ENCODE data around the gene PTTG2.
"Not testable (repeated sequence)": the region's sequence is repeated elsewhere in the genome, so short reads cannot be mapped to it uniquely, and the experiment has no call there.

The PTTG2 gene

GRCh38 chr4:37960098-37960497 lies at the start of gene PTTG2:
Gene PTTG2 (plus strand): TSS chr4:37960398. CDS start chr4:37960435, 37 bp downstream.
- no peak for DNase-seq (ENCODE audit: low read depth)

DNA sequence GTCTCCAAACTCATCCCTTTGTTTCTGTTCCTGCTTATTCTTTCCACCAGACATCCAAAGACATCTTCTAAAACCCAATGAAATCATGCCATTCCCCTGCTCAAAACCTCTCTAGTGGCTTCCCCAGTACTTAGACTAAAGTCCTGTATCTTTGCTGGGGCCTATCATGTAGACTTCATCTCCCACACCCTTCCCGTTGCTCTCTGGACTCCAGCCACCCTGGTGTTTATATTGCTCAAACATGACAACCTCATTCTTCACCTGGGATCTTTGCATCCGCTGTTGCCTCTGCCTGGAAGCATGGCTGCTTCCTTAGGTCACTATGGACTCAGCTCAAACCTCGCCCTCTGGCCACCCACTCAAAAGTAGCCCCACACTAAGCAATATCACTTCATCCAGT lies 45.7 kb upstream of the PTTG2 start:
- DNase-seq (ENCODE audit: low read depth): no peak

GRCh38 chr4:37917388-37917787 lies 42.8 kb upstream of the PTTG2 start:
- DNase-seq (ENCODE audit: low read depth): no peak

DNA sequence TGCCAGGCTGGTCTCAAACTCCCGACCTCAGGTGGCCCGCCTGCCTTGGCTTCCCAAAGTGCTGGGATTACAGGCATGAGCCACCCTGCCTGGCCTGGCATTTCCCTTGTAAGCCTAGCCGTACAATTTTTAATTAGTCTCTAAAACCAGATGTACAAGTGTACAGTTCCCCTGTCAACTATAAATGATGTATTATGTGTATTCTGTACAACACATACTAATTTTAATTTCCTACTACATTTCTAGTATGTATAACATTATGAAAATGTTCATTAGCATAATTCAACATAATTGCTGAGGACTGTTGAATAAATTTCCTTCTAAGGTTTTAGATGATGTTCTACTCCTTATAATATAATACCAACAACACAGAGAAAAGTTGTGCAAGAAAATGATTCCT lies 41.5 kb upstream of the PTTG2 start:
- no peak for DNase-seq (ENCODE audit: low read depth)

DNA sequence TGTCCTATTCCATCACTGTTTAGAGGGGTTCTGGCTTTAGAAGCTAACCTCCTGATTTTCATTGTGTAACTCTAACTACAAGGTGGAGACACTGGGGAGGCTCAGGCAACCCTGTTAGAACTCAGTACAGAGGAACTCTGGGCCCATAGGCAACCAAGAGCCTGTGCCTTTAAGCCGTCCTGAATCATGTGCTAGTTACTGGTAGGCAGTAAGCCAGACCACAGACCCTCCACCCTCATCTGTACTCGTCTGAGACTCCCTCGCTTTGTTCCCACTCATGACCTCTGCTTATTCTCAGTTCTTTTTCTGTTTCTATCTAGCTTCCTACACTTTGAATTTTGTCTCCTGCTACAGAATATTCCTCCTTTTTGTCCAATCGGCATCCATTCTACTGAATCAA lies 37.9 kb upstream of the PTTG2 start:
- DNase-seq (ENCODE audit: low read depth): no peak

GRCh38 chr4:37923089-37923488 lies 37.1 kb upstream of the PTTG2 start:
- DNase-seq (ENCODE audit: low read depth): not testable (repeated sequence)

DNA sequence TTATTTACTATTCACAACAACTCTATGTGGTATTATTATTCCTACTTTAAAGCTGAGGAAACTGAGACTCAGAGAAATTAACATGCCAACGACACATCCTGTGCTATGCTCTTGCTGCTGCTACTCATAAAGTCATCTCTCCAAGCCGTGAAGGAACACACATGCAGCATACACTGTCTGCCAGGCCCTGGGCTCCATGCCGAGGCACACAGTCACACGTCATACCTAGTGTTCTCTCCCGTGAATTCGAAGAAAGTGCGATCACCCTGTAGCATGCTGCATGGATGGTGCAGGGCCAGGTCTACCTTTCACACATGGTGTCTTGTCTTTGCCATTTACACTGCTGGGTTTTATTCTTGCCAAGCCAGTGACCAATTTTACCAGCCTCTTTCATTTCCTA lies 35.3 kb upstream of the PTTG2 start:
- DNase-seq (ENCODE audit: low read depth): no peak

DNA sequence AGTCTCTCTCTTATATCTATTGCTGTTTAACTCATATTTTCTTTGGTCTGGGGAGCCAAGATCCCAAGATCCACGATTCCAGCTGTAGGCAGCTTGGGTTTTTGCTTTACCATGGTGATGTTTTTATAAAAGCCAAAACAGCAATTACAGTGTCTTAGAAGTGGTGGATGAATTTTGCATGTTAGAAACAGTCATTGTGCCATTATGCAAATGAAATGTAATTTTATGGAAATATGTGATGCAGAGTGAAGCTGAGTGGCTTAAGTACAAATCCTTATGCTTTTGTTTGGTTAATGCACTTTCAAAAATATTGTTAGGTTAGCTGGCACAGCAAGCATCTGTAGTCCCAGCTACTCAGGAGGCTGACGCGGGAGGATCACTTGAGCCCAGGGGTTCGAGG lies 32.8 kb upstream of the PTTG2 start:
- no peak for DNase-seq (ENCODE audit: low read depth)

DNA sequence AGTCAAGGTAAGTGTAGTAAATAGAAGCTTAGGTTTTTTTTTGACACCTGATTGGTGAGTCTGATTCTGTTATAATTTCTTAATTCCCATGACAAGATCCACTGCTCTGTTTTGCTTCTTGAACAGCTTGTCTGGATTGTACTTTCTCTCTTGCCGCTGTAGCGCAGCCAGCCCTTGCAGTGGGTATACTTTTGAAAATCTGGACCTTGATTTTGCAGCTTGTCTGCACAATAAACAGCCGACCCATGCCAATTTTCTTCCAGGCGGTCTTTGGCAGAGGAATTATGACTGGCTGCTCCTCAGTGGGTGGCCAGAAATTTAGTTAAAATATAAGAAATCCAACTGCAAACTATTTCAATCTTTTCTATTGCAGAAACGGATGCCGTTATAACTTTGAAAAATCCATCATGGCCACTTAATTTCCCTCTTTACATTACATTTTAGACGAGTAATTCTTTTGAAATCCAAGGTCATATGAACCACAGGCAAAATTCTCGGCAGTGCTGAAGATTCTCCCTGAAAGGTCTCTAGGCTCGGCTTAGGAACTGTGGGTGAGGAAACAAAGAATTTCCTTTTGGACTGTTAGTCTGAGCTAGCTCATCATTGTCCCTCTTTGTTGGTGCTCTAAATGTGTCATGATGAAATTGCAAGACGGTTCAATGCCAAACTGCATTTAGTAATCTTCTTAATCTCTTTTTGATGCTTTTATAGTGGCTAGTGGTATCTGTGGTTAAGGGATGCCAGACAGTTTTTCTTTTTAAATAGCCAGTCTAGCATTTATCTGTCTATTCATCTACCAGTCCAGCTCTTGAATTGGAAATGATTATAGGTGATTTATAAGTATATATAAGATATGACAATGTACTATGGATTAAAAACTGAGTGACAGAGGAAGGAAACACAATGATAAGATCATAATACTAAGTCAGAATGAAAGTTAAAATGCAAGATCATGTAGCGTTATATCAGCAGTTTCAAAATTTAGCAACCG lies 31.5 kb upstream of the PTTG2 start:
- no peak for DNase-seq (ENCODE audit: low read depth)

DNA sequence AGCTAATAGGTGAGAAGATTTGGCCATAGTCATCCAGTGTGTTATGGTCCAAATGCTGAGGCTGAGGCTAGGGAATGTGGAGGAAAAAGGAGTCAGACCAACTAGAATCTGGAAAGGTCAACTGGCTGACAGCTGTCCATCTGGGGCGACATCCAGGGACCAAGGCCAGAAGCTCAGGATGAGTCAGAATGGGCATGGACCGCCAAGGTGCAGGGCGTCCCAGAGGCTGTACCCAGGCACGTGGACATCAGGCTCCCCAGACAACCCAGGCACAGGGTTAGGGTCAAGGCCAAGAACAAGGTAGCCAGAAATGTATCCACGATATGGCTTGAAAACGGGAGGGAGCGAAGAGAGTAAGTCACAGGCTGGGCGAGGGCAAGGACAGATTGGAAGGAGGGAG lies 26.1 kb upstream of the PTTG2 start:
- DNase-seq (ENCODE audit: low read depth): no peak

DNA sequence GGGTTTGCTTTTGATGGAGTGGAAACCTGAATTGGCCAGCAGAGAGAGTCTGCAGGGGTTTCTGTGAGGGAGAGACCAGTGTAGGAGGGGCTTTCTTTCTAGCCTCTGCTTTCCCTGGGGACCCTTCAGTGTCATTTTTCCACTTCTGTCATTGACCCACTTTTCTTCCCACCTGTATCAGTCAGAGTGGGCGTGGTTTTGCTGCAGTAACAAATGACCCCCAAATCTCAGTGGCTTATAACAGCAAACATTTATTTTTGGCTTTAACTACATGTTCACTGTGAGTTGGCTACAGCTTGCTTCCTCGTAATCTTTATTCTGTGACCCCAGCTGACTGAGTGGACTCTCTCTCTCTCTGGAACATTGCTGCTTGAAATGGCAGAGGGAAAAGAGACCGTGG lies 25.6 kb upstream of the PTTG2 start:
- DNase-seq (ENCODE audit: low read depth): no peak

GRCh38 chr4:37935026-37935425 lies 25.2 kb upstream of the PTTG2 start:
- no peak for DNase-seq (ENCODE audit: low read depth)

DNA sequence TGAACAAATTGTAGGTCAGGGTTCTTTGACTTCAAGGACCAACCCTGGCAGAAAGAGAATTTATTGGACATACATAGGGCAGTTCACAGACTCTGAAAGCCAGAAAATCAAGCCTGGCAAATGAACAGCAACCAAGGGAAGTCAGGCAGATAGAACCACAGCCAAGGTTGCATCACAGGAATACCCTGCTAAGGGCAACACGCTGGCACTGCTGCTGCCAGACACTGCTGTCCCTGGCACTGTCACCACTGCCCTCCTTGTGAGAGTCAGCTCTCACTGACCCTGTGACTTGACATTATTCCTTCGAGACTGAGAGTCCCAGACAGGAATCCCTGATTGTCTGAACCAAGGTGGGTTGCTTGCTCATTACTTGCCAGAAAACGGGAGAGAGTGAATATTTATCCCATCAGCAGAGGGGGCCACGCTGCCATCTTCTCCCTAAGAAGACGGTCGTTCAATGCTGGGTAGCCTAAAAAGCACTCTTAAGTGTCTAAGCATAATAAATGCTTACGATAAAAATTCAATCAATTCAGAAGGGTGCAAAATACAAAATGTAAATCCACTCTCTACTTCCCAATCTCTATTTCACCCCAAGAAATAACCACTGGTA lies 23.2 kb upstream of the PTTG2 start:
- DNase-seq (ENCODE audit: low read depth): no peak

DNA sequence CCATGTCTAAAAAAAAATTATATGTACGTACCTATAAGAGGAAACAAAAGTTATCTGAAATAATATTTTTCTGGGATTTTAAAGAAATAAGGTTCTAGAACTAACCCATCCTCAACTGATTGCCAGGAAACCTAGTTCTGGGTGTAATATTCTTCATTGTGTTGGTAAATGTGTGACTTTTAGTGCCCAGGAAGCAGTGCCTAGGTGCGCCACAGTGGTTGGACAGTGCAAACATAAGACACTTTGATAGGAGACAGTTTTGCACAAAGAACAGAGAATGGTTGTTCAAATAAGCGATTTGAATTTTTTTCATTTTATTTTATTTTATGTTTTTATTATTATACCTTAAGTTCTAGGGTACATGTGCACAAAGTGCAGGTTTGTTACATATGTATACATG lies 22.0 kb upstream of the PTTG2 start:
- DNase-seq (ENCODE audit: low read depth): no peak

DNA sequence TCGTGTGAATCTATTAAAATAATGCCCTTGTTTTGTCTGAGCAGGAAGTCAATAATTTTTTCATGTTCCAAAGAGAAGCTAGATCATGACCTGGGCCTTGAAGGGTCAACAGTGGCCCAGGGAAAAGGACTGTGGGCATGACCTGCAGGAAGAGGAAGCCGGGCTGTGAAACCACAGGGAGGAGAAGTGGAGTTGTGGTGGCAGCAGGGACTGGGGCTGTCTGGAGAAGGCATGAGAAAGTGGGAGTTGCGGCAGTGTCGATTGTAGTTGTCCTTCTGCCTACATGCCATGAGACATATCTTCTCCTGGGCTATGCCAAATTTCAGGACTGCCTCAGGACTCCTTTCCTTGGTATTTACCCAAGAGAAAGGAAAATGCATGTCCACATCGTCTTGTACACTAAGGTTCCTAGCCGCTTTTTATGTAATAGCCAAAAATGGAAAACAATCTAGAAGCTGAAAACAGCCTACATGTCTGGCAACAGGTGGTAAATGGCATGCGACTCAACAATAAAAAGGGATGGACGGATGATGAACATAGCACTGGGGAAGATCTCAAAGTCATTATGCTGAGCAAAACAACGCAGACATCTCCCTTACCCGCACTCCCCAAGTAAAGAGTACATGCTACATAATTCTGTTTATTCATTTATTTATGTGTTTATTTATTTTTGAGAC lies 13.6 kb upstream of the PTTG2 start:
- DNase-seq (ENCODE audit: low read depth): no peak

GRCh38 chr4:37948542-37948941 lies 11.7 kb upstream of the PTTG2 start:
- no peak for DNase-seq (ENCODE audit: low read depth)

DNA sequence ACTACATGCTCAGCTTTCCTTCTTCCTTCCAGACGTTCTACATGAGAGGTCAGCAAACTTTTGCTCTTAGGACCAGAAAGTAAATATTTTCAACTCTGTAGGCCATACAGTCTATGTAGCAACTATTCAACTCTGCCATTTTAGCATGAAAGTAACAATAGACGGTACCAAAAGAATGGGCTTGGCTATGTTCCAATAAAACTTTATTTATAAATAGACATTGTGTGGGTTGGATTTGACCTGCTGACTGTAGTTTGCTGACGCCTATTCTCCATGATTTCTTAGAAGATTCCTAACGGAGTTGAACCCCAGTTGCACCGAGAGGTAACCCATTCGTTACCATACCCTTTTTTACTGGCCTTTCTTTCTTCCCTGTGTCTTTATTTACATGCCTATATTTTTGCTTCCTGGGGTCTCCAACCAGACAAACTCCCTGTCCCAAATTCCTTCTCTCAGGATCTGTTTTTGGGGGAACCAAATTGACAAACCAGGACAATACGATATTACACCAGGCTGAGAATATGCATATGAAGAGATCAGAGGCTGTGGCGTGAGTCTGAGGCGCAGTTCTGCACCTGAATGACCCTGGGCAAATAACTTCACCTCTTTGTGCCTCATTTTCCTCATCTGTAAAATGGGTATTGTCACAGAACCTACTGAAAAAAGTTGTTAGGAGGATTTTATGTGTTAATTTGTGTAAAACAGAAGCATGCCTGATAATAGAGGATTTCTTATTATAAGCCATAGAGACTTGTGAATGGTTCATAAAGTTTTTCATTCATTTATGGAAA lies 10.4 kb upstream of the PTTG2 start:
- DNase-seq (ENCODE audit: low read depth): no peak

DNA sequence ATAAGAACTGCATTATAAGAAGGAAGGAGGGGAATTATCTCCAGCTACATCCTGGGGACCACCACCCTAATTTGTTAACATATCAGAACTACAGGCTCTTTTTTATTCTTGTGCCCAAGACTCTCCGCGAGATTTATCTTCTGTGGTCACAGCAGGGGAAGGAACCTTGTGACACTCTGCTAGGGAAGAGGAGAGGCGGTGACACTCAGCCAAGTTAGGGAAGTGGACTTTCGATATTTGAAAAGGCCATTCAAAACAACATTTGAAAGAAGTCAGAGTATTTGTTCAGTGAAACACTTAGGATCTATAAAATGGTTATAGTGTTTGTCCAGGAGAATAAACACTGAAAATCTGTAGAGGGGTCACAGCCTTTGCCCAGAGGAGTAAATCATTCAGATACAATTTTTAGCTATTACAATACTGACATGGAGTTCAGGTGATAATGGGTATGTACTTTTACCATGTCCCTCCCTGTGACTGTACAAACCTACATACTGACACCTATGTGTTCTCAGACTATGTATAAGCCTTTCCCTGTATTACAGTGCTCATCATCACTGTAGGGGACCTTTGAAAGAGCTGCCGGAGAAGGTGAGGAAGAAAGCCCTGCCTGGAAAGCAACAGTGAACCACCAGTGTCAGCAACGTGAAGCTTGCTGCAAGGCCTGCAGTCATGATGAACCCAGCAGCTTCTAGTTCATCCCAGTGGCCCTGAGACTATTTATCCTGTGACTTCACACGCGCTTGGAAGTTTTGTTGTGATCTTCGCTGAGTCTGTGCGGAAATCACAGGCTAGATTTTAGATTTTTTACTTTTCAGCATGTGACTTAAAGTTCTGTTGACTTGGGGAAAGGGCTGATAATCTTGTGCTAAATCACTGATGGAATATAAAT lies 8.5 kb upstream of the PTTG2 start:
- no peak for DNase-seq (ENCODE audit: low read depth)

- no peak for DNase-seq (ENCODE audit: low read depth)
Observed at GRCh38 chr4:37953156-37953555, 7.0 kb upstream of the PTTG2 start.

DNA sequence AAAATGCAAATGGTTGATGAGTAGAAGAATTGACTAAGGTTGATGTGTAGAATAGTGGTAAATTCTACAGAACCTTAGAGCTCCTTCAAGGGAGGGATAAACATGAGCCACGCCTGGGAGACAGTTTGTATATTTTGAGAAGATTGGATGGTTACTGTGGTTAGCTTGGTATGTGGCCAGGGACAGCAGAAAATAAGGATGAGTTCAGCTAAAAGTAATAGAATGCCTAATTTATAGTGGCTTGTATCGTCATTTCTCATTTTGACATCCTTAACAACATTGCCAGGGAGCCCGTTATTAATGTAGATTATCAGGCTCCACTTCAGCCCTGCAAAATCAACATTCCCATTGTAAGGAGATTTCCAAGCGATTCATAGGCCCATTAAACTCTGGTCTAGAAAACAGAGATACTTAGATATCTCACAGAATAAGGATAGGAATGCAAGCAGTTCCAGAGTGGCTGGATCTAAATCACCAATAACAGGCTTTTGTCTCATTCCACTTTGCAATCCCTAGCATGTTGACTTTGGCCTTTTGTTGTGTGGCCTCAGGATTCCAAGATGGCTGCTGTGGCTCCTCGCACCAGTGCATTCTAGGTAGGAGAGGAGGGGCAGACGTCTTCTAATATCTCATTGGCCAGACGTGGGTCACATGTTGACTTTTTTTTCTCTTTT lies 6.4 kb upstream of the PTTG2 start:
- no peak for DNase-seq (ENCODE audit: low read depth)

DNA sequence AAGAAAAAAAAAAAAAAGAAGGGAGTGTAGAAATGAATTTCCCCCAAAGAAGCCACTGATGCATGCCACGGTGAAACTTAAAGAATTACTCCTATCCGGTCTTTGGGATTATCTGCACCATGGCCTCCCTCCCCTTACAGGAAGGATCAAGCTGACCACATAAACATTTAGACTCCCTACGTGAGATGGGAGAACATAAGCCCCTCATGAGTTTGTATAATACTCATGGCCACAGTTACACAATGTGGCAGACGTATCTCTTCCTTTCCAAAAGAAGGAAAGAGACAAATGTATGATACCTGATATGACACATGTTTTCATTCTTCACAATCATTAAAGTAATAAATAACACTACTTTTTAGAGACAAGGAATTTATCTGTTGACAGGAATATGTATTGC lies 3.3 kb upstream of the PTTG2 start:
- DNase-seq (ENCODE audit: low read depth): no peak
